SK-N-SH (cell line): ENCODE measurements around the gene AGXT2. TPM values are rescaled to one million over a fixed set of nuclear protein-coding genes. Genes with fewer than 3 reads are reported as not detected.

ENCODE experiments used
- CTCF ChIA-PET: fragments of 300-600, 350-600 bp; formaldehyde crosslinking; extraction: SDS; loops from one replicate; lab custom pipeline; 2021; lab: Yijun Ruan, JAX
- POLR2A ChIA-PET: fragments of 350-600 bp; sonication (Branson Sonifier 250); formaldehyde crosslinking; extraction: SDS; loops from one replicate; lab custom pipeline; 2020; ENCODE audit warnings: antibody characterized with exemption, inconsistent platforms; lab: Yijun Ruan, JAX
- DNase-seq: peaks from one replicate; pipeline ENCODE4 v3.0.0; 2012
- H2AFZ ChIP-seq: fragments of 200-600 bp; sonication (generic); 2 replicates; pipeline ENCODE4 v1.8.1; 2016; ENCODE audit warnings: antibody characterized with exemption, mild to moderate bottlenecking, low read depth
- H3F3A ChIP-seq: fragments of 200-600 bp; sonication (generic); replicated peaks from 2 replicates; pipeline ENCODE3; 2016; ENCODE audit warnings: antibody characterized with exemption, mild to moderate bottlenecking; ENCODE audit not compliant: insufficient read depth
- H3K27ac ChIP-seq, 2 experiments: fragments of 200-500 bp in 1 of 2; fragments of 200-600 bp in 1 of 2; sonication (Bioruptor generic) in 1 of 2; sonication (generic), shearing (Covaris generic) in 1 of 2; 2 replicates each; pipeline versions ENCODE4 v1.5.1 to v1.6.1; 2014 to 2016; ENCODE audit warnings: low read depth in 2 of 2, inconsistent platforms in 1 of 2, low read length in 1 of 2, mild to moderate bottlenecking in 1 of 2, mixed read lengths in 1 of 2
- H3K27me3 ChIP-seq: fragments of 200-600 bp; sonication (generic), shearing (Covaris generic); 2 replicates; pipeline ENCODE4 v1.6.1; 2016; ENCODE audit warnings: mixed run types; ENCODE audit not compliant: insufficient read depth
- H3K36me3 ChIP-seq, 2 experiments: fragments of 200-500 bp in 1 of 2; fragments of 200-600 bp in 1 of 2; sonication (Bioruptor generic) in 1 of 2; sonication (generic) in 1 of 2; replicated peaks in 1 of 2; 2 replicates each; pipeline versions ENCODE3 to v1.5.1; 2014 to 2016; ENCODE audit warnings: low read length in 1 of 2, mild to moderate bottlenecking in 1 of 2; ENCODE audit not compliant: insufficient read depth in 2 of 2, control insufficient read depth in 1 of 2
- H3K4me1 ChIP-seq, 2 experiments: fragments of 200-500 bp in 1 of 2; fragments of 200-600 bp in 1 of 2; sonication (Bioruptor generic) in 1 of 2; sonication (generic), shearing (Covaris generic) in 1 of 2; 2 replicates each; pipeline versions ENCODE4 v1.5.1 to v1.6.1; 2014 to 2016; ENCODE audit warnings: low read depth in 1 of 2, low read length in 1 of 2, mixed run types in 1 of 2; ENCODE audit not compliant: insufficient read depth in 2 of 2, control insufficient read depth in 1 of 2
- H3K4me2 ChIP-seq: fragments of 200-600 bp; sonication (generic), shearing (Covaris generic); 2 replicates; pipeline ENCODE4 v1.6.1; 2017; ENCODE audit warnings: mixed run types
- H3K4me3 ChIP-seq, 2 experiments: fragments of 200-500 bp in 1 of 2; fragments of 200-600 bp in 1 of 2; sonication (Bioruptor generic) in 1 of 2; sonication (generic), shearing (Covaris generic) in 1 of 2; 2 replicates each; pipeline versions ENCODE4 v1.5.1 to v1.8.1; 2014 to 2016; ENCODE audit warnings: low read depth in 2 of 2, inconsistent platforms in 1 of 2, low read length in 1 of 2, mild to moderate bottlenecking in 1 of 2, mixed read lengths in 1 of 2, moderate library complexity in 1 of 2
- H3K79me2 ChIP-seq: fragments of 200-600 bp; sonication (generic); 2 replicates; pipeline ENCODE4 v1.8.1; 2017; ENCODE audit warnings: mild to moderate bottlenecking; ENCODE audit not compliant: insufficient read depth
- H3K9ac ChIP-seq: fragments of 200-600 bp; sonication (generic); 2 replicates; pipeline ENCODE4 v1.6.1; 2017; ENCODE audit warnings: mixed run types
- H3K9me2 ChIP-seq: fragments of 200-600 bp; sonication (generic); 2 replicates; pipeline ENCODE4 v1.6.1; 2017; ENCODE audit warnings: mixed run types
- H3K9me3 ChIP-seq: fragments of 200-600 bp; sonication (generic); 2 replicates; pipeline ENCODE4 v1.6.1; 2017; ENCODE audit warnings: mixed run types, mild to moderate bottlenecking, moderate library complexity
- H4K20me1 ChIP-seq: fragments of 200-600 bp; sonication (generic); 2 replicates; pipeline ENCODE4 v1.6.1; 2017; ENCODE audit warnings: mild to moderate bottlenecking, mixed run types; ENCODE audit not compliant: insufficient read depth
- CHD2 ChIP-seq: fragments of 150-350 bp; IDR thresholded peaks from 2 replicates; pipeline ENCODE4 v1.6.1; 2018; ENCODE audit warnings: low read length; ENCODE audit not compliant: partially characterized antibody
- ELF1 ChIP-seq: IDR thresholded peaks from 2 replicates; pipeline ENCODE4 v1.4.0; 2012
- EZH2phosphoT487 ChIP-seq: fragments of 200-600 bp; sonication (generic); IDR thresholded peaks from 2 replicates; pipeline ENCODE4 v1.6.1; 2017; ENCODE audit warnings: low read depth, mixed run types, mild to moderate bottlenecking, antibody characterized with exemption, moderate library complexity, borderline replicate concordance
- FOSL2 ChIP-seq: IDR thresholded peaks from 2 replicates; pipeline ENCODE4 v1.4.0; 2012; ENCODE audit warnings: low read depth, mild to moderate bottlenecking, moderate library complexity, borderline replicate concordance
- IRF3 ChIP-seq: fragments of 150-350 bp; IDR thresholded peaks from 2 replicates; pipeline ENCODE4 v1.6.1; 2016; ENCODE audit warnings: mild to moderate bottlenecking, low read depth, low read length
- JUND ChIP-seq: IDR thresholded peaks from 2 replicates; pipeline ENCODE4 v1.4.0; 2012
- MAX ChIP-seq: IDR thresholded peaks from 2 replicates; pipeline ENCODE4 v1.4.0; 2012; ENCODE audit warnings: low read depth
- MXI1 ChIP-seq: IDR thresholded peaks from 2 replicates; pipeline ENCODE4 v1.6.1; 2012; ENCODE audit warnings: mild to moderate bottlenecking, low read depth, low read length, improper control_type of control experiment
- NFIC ChIP-seq: IDR thresholded peaks from 2 replicates; pipeline ENCODE4 v1.4.0; 2012; ENCODE audit warnings: borderline replicate concordance
- NRF1 ChIP-seq: IDR thresholded peaks from 2 replicates; pipeline ENCODE4 v1.6.1; 2012; ENCODE audit warnings: low read depth, mild to moderate bottlenecking, low read length
- RAD21 ChIP-seq: IDR thresholded peaks from 2 replicates; pipeline ENCODE4 v1.6.1; 2012; ENCODE audit warnings: mild to moderate bottlenecking, low read length
- RCOR1 ChIP-seq: fragments of 150-350 bp; IDR thresholded peaks from 2 replicates; pipeline ENCODE4 v1.6.1; 2017; ENCODE audit warnings: antibody characterized with exemption, low read length
- RFX5 ChIP-seq: IDR thresholded peaks from 2 replicates; pipeline ENCODE4 v1.6.1; 2012; ENCODE audit warnings: mild to moderate bottlenecking, improper control_type of control experiment, low read length
- RXRA ChIP-seq: IDR thresholded peaks from 2 replicates; pipeline ENCODE4 v1.4.0; 2012; ENCODE audit warnings: low read depth, mild to moderate bottlenecking, borderline replicate concordance
- SIN3A ChIP-seq: IDR thresholded peaks from 2 replicates; pipeline ENCODE4 v1.6.1; 2012; ENCODE audit warnings: low read depth, mild to moderate bottlenecking, low read length, moderate library complexity, borderline replicate concordance
- WGBS: methylation state at CpG from one replicate; pipeline ENCODE4 v1.1.6; 2017; ENCODE audit warnings: low lambda C conversion rate; 5-methylcytosine and 5-hydroxymethylcytosine counted together
- polyA plus RNA-seq, 3 experiments: library from polyadenylated mRNA; depleted of rRNA; stranded (reverse); fragments of >200 nt; gene quantifications; 2 replicates each; pipeline ENCODE4 v1.2.3, GENCODE V29; 2012
- TF ChIP-seq, protein P1 (sequence below): fragments of 200-600 bp; sonication (generic); IDR thresholded peaks from 2 replicates; pipeline ENCODE4 v1.6.1; 2017; ENCODE audit warnings: antibody characterized with exemption, mild to moderate bottlenecking, moderate library complexity
- TF ChIP-seq, protein P2 (sequence below): IDR thresholded peaks from 2 replicates; pipeline ENCODE4 v1.4.0; 2012; ENCODE audit warnings: low read depth, borderline replicate concordance

The AGXT2 gene
- polyA plus RNA-seq, 1 of the 3 experiments (the other 2 are of a cell fraction) = not detected

DNA sequence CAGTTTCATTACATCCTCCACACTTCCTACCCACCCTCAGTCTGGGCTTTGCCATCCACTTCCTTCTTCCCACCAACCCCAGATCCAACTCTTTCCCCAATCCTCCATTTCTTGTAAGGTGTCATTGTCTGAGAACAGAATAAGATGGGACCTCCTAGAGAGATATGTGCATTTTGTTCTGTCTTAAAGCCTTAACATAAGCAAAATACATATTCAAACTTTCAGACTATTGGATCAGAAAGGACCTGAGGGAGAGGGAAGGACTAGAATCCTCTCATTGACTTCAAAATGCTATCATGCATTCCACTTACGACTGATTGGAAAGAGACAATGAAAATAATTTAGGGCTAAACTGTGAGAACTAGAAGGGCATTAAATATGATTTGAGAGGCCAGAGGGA is 43.0 kb downstream of the AGXT2 start:
- ChIA-PET CTCF (interaction anchor here (1.0 kb wide), 1 partner anchor 8 kb away, joined by 3 read pairs; no protein-coding TSS in a partner anchor), POLR2A (no interaction called here)
- no peak overlapping the region for H3K4me2 ChIP-seq
- no peaks in the 10 kb centered on the region for H3K79me2 ChIP-seq
- H4K20me1 ChIP-seq = no peaks in the 10 kb centered on the region
- no peaks in the 10 kb centered on the region for H3K36me3 ChIP-seq
- no peaks in the 10 kb centered on the region for H3F3A ChIP-seq
- H3K27ac ChIP-seq = no peak overlapping the region
- no peak overlapping the region for H3K4me3 ChIP-seq
- H2AFZ ChIP-seq = no peak overlapping the region
- TF ChIP-seq, protein P1, sequence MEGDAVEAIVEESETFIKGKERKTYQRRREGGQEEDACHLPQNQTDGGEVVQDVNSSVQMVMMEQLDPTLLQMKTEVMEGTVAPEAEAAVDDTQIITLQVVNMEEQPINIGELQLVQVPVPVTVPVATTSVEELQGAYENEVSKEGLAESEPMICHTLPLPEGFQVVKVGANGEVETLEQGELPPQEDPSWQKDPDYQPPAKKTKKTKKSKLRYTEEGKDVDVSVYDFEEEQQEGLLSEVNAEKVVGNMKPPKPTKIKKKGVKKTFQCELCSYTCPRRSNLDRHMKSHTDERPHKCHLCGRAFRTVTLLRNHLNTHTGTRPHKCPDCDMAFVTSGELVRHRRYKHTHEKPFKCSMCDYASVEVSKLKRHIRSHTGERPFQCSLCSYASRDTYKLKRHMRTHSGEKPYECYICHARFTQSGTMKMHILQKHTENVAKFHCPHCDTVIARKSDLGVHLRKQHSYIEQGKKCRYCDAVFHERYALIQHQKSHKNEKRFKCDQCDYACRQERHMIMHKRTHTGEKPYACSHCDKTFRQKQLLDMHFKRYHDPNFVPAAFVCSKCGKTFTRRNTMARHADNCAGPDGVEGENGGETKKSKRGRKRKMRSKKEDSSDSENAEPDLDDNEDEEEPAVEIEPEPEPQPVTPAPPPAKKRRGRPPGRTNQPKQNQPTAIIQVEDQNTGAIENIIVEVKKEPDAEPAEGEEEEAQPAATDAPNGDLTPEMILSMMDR = no peak
- no peak for TF ChIP-seq MAX
- TF ChIP-seq CHD2 = no peak
- TF ChIP-seq JUND = no peak
- TF ChIP-seq RXRA = no peak
- TF ChIP-seq, protein P2, sequence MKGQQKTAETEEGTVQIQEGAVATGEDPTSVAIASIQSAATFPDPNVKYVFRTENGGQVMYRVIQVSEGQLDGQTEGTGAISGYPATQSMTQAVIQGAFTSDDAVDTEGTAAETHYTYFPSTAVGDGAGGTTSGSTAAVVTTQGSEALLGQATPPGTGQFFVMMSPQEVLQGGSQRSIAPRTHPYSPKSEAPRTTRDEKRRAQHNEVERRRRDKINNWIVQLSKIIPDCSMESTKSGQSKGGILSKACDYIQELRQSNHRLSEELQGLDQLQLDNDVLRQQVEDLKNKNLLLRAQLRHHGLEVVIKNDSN = no peak
- no peak for TF ChIP-seq RAD21
- no peak for TF ChIP-seq FOSL2
- no peak for TF ChIP-seq MXI1
- TF ChIP-seq RFX5 = no peak
- no peak for TF ChIP-seq EZH2phosphoT487
- no peak for TF ChIP-seq SIN3A
- no peak for TF ChIP-seq NFIC
- TF ChIP-seq NRF1 = no peak
- no peak for TF ChIP-seq IRF3
- no peak for TF ChIP-seq RCOR1
- no peak for TF ChIP-seq ELF1
- H3K9me2 ChIP-seq = no peaks in the 10 kb centered on the region
- no peak overlapping the region for H3K9ac ChIP-seq
- whole genome bisulfite sequencing = 66% methylated on average over 1 of the region's 1 CpG
- no peak for DNase-seq
- no peaks in the 10 kb centered on the region for H3K9me3 ChIP-seq
- peaks cover 0 to 2% of the 10 kb centered on the region in 2 experiments; a peak in 1 of 4 replicates for H3K4me1 ChIP-seq
- H3K27me3 ChIP-seq = peaks cover 8% of the 10 kb centered on the region; the same call in 1 of the 2 replicates
